ENCODE measurements around the gene ENDOV. TPM values are rescaled to one million over a fixed set of nuclear protein-coding genes. Genes with fewer than 3 reads are reported as not detected.

The ENDOV gene
- total and polyA plus RNA-seq, 2 of the 13 experiments (the other 11 are each of a cell fraction or from before 2014, with no cell fraction given) = 15.1 to 17.1 TPM

DNA sequence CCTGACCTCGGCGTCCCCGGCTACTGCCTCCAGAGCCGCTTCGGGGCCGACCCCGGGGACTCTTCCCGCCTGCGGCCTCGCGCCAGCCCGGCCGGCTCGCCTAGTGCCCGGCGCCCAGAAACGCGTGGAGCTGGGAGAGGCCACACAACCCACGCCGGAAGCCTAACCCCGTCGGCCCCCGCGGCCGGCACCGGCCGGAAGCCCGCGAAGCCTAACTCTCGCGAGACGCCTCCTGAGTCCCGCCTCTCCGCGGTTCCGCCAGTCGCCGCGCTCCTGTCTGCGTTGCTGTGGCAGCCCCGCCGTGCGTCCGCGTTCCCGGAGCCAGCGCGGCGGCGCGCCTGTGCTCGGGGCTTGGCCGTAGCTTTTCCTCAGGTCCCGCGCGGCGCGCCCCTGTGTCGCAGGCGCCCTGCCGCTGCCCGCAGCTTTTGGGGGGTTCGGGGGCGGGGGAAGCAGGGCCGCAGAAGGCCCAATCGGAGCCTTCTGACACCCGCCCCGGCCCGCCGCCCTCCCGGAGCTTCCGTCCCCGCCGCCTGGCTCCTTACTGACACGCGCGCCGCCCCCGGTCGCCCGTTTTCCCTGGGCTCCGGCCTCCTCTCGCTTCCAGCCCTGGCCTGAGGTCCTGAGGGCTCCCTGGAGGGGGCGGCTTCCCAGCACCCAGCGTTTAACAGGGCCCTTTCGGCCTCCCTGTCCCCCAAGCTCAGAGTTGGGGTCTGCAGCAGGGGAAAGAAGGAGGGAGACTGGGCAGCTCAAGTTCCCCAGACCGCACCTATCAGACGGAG, 39.8 kb downstream of the ENDOV start (continued):
- TF ChIP-seq ZNF296 (CRISPR knock-in tag; conservative IDR thresholded peaks at IDR 0.05) (no peak), ETV5 (CRISPR knock-in tag; IDR thresholded peaks at IDR 0.05; ENCODE audit: borderline replicate concordance) (peak; percentile 95), ZNF510 (CRISPR knock-in tag; IDR thresholded peaks at IDR 0.05; ENCODE audit: low read depth) (peak; percentile 69; the same call in 1 of the 2 replicates), JARID2 (CRISPR knock-in tag; IDR thresholded peaks at IDR 0.05; ENCODE audit: insufficient replicate concordance) (no peak), AGO1 (IDR thresholded peaks at IDR 0.05; ENCODE audit: low read depth, low read length, poor library complexity, severe bottlenecking) (no peak), RXRB (CRISPR knock-in tag; IDR thresholded peaks at IDR 0.05; ENCODE audit: borderline replicate concordance) (no peak; the same call in 1 of the 2 replicates), ZNF501 (CRISPR knock-in tag; IDR thresholded peaks at IDR 0.05) (peak; percentile 97), POLR2A (IDR thresholded peaks at IDR 0.05; ENCODE audit: insufficient read depth in 1 of 2, low read depth in 2 of 2, low read length in 2 of 2) (peak; percentile 76 to 88), PCBP2 (optimal IDR thresholded peaks at IDR 0.05; ENCODE audit: low read depth, low read length, poor library complexity, severe bottlenecking) (no peak), MIER3 (CRISPR knock-in tag; IDR thresholded peaks at IDR 0.05; ENCODE audit: borderline replicate concordance) (no peak; the same call in 1 of the 2 replicates), ARNT2 (CRISPR knock-in tag; IDR thresholded peaks at IDR 0.05; ENCODE audit: low read depth) (peak; percentile 99), ZNF674 (CRISPR knock-in tag; IDR thresholded peaks at IDR 0.05; ENCODE audit: low read depth) (peak; percentile 78; the same call in 1 of the 2 replicates)
- TF ChIP-seq, protein P1, sequence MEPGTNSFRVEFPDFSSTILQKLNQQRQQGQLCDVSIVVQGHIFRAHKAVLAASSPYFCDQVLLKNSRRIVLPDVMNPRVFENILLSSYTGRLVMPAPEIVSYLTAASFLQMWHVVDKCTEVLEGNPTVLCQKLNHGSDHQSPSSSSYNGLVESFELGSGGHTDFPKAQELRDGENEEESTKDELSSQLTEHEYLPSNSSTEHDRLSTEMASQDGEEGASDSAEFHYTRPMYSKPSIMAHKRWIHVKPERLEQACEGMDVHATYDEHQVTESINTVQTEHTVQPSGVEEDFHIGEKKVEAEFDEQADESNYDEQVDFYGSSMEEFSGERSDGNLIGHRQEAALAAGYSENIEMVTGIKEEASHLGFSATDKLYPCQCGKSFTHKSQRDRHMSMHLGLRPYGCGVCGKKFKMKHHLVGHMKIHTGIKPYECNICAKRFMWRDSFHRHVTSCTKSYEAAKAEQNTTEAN (CRISPR knock-in tag; conservative IDR thresholded peaks at IDR 0.05) = peak; percentile 90
- TF ChIP-seq, protein P2, sequence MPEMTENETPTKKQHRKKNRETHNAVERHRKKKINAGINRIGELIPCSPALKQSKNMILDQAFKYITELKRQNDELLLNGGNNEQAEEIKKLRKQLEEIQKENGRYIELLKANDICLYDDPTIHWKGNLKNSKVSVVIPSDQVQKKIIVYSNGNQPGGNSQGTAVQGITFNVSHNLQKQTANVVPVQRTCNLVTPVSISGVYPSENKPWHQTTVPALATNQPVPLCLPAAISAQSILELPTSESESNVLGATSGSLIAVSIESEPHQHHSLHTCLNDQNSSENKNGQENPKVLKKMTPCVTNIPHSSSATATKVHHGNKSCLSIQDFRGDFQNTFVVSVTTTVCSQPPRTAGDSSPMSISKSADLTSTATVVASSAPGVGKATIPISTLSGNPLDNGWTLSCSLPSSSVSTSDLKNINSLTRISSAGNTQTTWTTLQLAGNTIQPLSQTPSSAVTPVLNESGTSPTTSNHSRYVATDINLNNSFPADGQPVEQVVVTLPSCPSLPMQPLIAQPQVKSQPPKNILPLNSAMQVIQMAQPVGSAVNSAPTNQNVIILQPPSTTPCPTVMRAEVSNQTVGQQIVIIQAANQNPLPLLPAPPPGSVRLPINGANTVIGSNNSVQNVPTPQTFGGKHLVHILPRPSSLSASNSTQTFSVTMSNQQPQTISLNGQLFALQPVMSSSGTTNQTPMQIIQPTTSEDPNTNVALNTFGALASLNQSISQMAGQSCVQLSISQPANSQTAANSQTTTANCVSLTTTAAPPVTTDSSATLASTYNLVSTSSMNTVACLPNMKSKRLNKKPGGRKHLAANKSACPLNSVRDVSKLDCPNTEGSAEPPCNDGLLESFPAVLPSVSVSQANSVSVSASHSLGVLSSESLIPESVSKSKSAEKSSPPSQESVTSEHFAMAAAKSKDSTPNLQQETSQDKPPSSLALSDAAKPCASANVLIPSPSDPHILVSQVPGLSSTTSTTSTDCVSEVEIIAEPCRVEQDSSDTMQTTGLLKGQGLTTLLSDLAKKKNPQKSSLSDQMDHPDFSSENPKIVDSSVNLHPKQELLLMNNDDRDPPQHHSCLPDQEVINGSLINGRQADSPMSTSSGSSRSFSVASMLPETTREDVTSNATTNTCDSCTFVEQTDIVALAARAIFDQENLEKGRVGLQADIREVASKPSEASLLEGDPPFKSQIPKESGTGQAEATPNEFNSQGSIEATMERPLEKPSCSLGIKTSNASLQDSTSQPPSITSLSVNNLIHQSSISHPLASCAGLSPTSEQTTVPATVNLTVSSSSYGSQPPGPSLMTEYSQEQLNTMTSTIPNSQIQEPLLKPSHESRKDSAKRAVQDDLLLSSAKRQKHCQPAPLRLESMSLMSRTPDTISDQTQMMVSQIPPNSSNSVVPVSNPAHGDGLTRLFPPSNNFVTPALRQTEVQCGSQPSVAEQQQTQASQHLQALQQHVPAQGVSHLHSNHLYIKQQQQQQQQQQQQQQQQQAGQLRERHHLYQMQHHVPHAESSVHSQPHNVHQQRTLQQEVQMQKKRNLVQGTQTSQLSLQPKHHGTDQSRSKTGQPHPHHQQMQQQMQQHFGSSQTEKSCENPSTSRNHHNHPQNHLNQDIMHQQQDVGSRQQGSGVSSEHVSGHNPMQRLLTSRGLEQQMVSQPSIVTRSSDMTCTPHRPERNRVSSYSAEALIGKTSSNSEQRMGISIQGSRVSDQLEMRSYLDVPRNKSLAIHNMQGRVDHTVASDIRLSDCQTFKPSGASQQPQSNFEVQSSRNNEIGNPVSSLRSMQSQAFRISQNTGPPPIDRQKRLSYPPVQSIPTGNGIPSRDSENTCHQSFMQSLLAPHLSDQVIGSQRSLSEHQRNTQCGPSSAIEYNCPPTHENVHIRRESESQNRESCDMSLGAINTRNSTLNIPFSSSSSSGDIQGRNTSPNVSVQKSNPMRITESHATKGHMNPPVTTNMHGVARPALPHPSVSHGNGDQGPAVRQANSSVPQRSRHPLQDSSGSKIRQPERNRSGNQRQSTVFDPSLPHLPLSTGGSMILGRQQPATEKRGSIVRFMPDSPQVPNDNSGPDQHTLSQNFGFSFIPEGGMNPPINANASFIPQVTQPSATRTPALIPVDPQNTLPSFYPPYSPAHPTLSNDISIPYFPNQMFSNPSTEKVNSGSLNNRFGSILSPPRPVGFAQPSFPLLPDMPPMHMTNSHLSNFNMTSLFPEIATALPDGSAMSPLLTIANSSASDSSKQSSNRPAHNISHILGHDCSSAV (CRISPR knock-in tag; IDR thresholded peaks at IDR 0.05; ENCODE audit: borderline replicate concordance) = no peak; the same call in 1 of the 2 replicates
- TF ChIP-seq, protein P3, sequence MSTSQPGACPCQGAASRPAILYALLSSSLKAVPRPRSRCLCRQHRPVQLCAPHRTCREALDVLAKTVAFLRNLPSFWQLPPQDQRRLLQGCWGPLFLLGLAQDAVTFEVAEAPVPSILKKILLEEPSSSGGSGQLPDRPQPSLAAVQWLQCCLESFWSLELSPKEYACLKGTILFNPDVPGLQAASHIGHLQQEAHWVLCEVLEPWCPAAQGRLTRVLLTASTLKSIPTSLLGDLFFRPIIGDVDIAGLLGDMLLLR (CRISPR knock-in tag; IDR thresholded peaks at IDR 0.05) = peak; percentile 97
- TF ChIP-seq, protein P4, sequence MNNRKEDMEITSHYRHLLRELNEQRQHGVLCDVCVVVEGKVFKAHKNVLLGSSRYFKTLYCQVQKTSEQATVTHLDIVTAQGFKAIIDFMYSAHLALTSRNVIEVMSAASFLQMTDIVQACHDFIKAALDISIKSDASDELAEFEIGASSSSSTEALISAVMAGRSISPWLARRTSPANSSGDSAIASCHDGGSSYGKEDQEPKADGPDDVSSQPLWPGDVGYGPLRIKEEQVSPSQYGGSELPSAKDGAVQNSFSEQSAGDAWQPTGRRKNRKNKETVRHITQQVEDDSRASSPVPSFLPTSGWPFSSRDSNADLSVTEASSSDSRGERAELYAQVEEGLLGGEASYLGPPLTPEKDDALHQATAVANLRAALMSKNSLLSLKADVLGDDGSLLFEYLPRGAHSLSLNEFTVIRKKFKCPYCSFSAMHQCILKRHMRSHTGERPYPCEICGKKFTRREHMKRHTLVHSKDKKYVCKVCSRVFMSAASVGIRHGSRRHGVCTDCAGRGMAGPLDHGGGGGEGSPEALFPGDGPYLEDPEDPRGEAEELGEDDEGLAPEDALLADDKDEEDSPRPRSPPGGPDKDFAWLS (CRISPR knock-in tag; IDR thresholded peaks at IDR 0.05; ENCODE audit: borderline replicate concordance) = no peak
